WTC11 (cell line): Measurements from ENCODE around the gene MIAT. TPM values are rescaled to one million over a fixed set of nuclear protein-coding genes. Genes with fewer than 3 reads are reported as not detected.

Experiments
- ATAC-seq: fragments of 200-7000 bp; cut with Tn5 transposase; 2 replicates; pipeline ENCODE4 v1.10.0; 2021; ENCODE audit warnings: mild to moderate bottlenecking, moderate library complexity
- CTCF ChIA-PET: fragments of 300-600 bp; sonication (Branson Sonifier 250); formaldehyde crosslinking; loops from one replicate; lab custom pipeline; 2021; ENCODE audit warnings: antibody characterized with exemption; lab: Charles Lee
- POLR2A ChIA-PET: fragments of 350-600 bp; sonication (Branson Sonifier 250); formaldehyde crosslinking; loops from one replicate; lab custom pipeline; 2021; ENCODE audit warnings: antibody characterized with exemption; lab: Charles Lee
- DNase-seq: peaks from one replicate; pipeline ENCODE4 v3.0.0; 2021; ENCODE audit warnings: low spot score
- H3K27ac Mint-ChIP-seq: 2 replicates; pipeline ENCODE4 v1.8.0; 2021; ENCODE audit warnings: mixed read lengths
- H3K27me3 Mint-ChIP-seq: 2 replicates; pipeline ENCODE4 v1.8.0; 2021; ENCODE audit warnings: low read depth, mild to moderate bottlenecking, moderate library complexity, mixed read lengths
- H3K36me3 Mint-ChIP-seq: 2 replicates; pipeline ENCODE4 v1.8.0; 2021; ENCODE audit warnings: mixed read lengths
- H3K4me1 Mint-ChIP-seq: 2 replicates; pipeline ENCODE4 v1.8.0; 2022; ENCODE audit warnings: mixed read lengths
- H3K4me3 Mint-ChIP-seq: 2 replicates; pipeline ENCODE4 v1.8.0; 2021; ENCODE audit warnings: mild to moderate bottlenecking, moderate library complexity, mixed read lengths
- H3K9me3 Mint-ChIP-seq: 2 replicates; pipeline ENCODE4 v1.8.0; 2021; ENCODE audit warnings: mixed read lengths
- ATF1 ChIP-seq: sonication (generic); formaldehyde crosslinking; IDR thresholded peaks from 2 replicates; pipeline ENCODE4 v1.8.1; 2023; ENCODE audit warnings: mild to moderate bottlenecking, moderate library complexity, missing genetic modification reagents
- CBFB ChIP-seq: sonication (generic); formaldehyde crosslinking; IDR thresholded peaks from 2 replicates; pipeline ENCODE4 v1.8.1; 2022; ENCODE audit warnings: mild to moderate bottlenecking, low read depth, missing genetic modification reagents
- GABPB1 ChIP-seq: sonication (generic); formaldehyde crosslinking; IDR thresholded peaks from 2 replicates; pipeline ENCODE4 v1.8.1; 2023; ENCODE audit warnings: mild to moderate bottlenecking, missing genetic modification reagents
- GTF2I ChIP-seq: fragments of 250-450 bp; sonication (Bioruptor Pico); conservative IDR thresholded peaks from 2 replicates; pipeline ENCODE4 v1.4.0; 2021; ENCODE audit warnings: mild to moderate bottlenecking
- JAZF1 ChIP-seq: fragments of 250-450 bp; sonication (Bioruptor Pico); IDR thresholded peaks from 2 replicates; pipeline ENCODE4 v1.9.0; 2021; ENCODE audit warnings: moderate library complexity, mild to moderate bottlenecking, inconsistent platforms
- NFYB ChIP-seq: sonication (generic); formaldehyde crosslinking; conservative IDR thresholded peaks from 2 replicates; pipeline ENCODE4 v1.8.0; 2022; ENCODE audit warnings: low read depth, missing genetic modification reagents
- PRDM15 ChIP-seq: sonication (generic); formaldehyde crosslinking; IDR thresholded peaks from 2 replicates; pipeline ENCODE4 v1.8.0; 2022; ENCODE audit warnings: missing genetic modification reagents
- SMAD4 ChIP-seq: sonication (generic); formaldehyde crosslinking; IDR thresholded peaks from 2 replicates; pipeline ENCODE4 v1.8.0; 2022; ENCODE audit warnings: mild to moderate bottlenecking, missing genetic modification reagents
- TEAD4 ChIP-seq: sonication (generic); formaldehyde crosslinking; IDR thresholded peaks from 2 replicates; pipeline ENCODE4 v1.8.0; 2022; ENCODE audit warnings: mild to moderate bottlenecking, missing genetic modification reagents
- ZBTB43 ChIP-seq: sonication (generic); formaldehyde crosslinking; IDR thresholded peaks from 2 replicates; pipeline ENCODE4 v1.8.1; 2023; ENCODE audit warnings: mild to moderate bottlenecking, missing genetic modification reagents
- ZNF138 ChIP-seq: sonication (generic); formaldehyde crosslinking; conservative IDR thresholded peaks from 2 replicates; pipeline ENCODE4 v1.8.1; 2022; ENCODE audit warnings: mild to moderate bottlenecking, moderate library complexity, missing genetic modification reagents
- ZNF232 ChIP-seq: sonication (generic); formaldehyde crosslinking; IDR thresholded peaks from 2 replicates; pipeline ENCODE4 v1.8.0; 2022; ENCODE audit warnings: mild to moderate bottlenecking, missing genetic modification reagents
- ZNF281 ChIP-seq: sonication (generic); formaldehyde crosslinking; IDR thresholded peaks from 2 replicates; pipeline ENCODE4 v1.8.0; 2023; ENCODE audit warnings: mild to moderate bottlenecking, missing genetic modification reagents
- total RNA-seq: library from RNA; stranded (reverse); gene quantifications from 3 replicates; pipeline ENCODE4 v1.2.3, GENCODE V29; 2021

Gene MIAT
- total RNA-seq, 1 experiment from 2014 or later, result 50.7 TPM

GRCh38 chr22:26623984-26624383, 33.4 kb upstream of the MIAT start (continued):
- no peak for TF ChIP-seq TEAD4 (CRISPR knock-in tag)
- TF ChIP-seq CBFB (CRISPR knock-in tag), result no peak
- TF ChIP-seq ZNF232 (CRISPR knock-in tag), result no peak
- no peak for TF ChIP-seq ZNF138 (CRISPR knock-in tag)
- no peak for TF ChIP-seq GABPB1
- no peak for TF ChIP-seq ZBTB43 (CRISPR knock-in tag)

- no peak overlapping the region for H3K27ac Mint-ChIP-seq
- TF ChIP-seq PRDM15 (CRISPR knock-in tag) (no peak), JAZF1 (CRISPR knock-in tag) (no peak)
- peaks cover 20% of the 10 kb centered on the region for H3K27me3 Mint-ChIP-seq
- peaks cover 11% of the 10 kb centered on the region for H3K9me3 Mint-ChIP-seq
- H3K4me1 Mint-ChIP-seq, result peaks cover 14% of the 10 kb centered on the region
- DNase-seq, result no peak
- no peak for ATAC-seq
- POLR2A ChIA-PET, result no interaction called here
- CTCF ChIA-PET, result no interaction called here
- no peak overlapping the region for H3K4me3 Mint-ChIP-seq
- H3K36me3 Mint-ChIP-seq, result no peaks in the 10 kb centered on the region
Observed at GRCh38 chr22:26624803-26625202, 32.6 kb upstream of the MIAT start.

GRCh38 chr22:26629988-26630761, 27.2 kb upstream of the MIAT start:
- CTCF ChIA-PET, result no interaction called here
- POLR2A ChIA-PET, result no interaction called here

More at GRCh38 chr22:26629988-26630761, 27.2 kb upstream of the MIAT start:
- peaks cover 10% of the 10 kb centered on the region for H3K27me3 Mint-ChIP-seq
- no peak for TF ChIP-seq SMAD4 (CRISPR knock-in tag)
- no peak for TF ChIP-seq ATF1 (CRISPR knock-in tag)
- TF ChIP-seq ZNF281 (CRISPR knock-in tag), result no peak
- TF ChIP-seq GTF2I, result 0 out of 2 replicates have a peak, but pooled peaks have one; percentile 23
- TF ChIP-seq NFYB (CRISPR knock-in tag), result no peak
- peaks cover 9% of the 10 kb centered on the region for H3K9me3 Mint-ChIP-seq
- H3K4me1 Mint-ChIP-seq, result peaks cover 25% of the 10 kb centered on the region
- no peak overlapping the region for H3K27ac Mint-ChIP-seq
- 0 out of 2 replicates have a peak, but pooled peaks have one; percentile 18 for ATAC-seq
- H3K36me3 Mint-ChIP-seq, result no peaks in the 10 kb centered on the region
- DNase-seq, result no peak
- no peak overlapping the region for H3K4me3 Mint-ChIP-seq
